Gastroesophageal sphincter (tissue), 4 donors: ENCODE results near the gene PAX3. TPM values are rescaled to one million over a fixed set of nuclear protein-coding genes. Genes with fewer than 3 reads are reported as not detected.

Source experiments
- ATAC-seq: fragments of 150-250 bp; one replicate; pipeline ENCODE4 v1.9.1; 2016; ENCODE audit warnings: mild to moderate bottlenecking, moderate library complexity
- H3K27ac ChIP-seq, 4 donors: fragments of 200-600 bp; sonication (generic) in 3 of 4; 1 replicate in 3 of 4; 2 replicates in 1 of 4; pipeline ENCODE4 v1.5.1; 2016 to 2019
- H3K27me3 ChIP-seq: fragments of 200-600 bp; sonication (generic); one replicate; pipeline ENCODE4 v1.5.1; 2019
- H3K36me3 ChIP-seq, 2 donors: fragments of 200-600 bp; sonication (generic); one replicate each; pipeline ENCODE4 v1.5.1; 2019; ENCODE audit warnings: control low read depth in 1 of 2
- H3K4me1 ChIP-seq, 3 donors: fragments of 200-600 bp; sonication (generic); 1 replicate in 2 of 3; 2 replicates in 1 of 3; pipeline ENCODE4 v1.5.1; 2016 to 2019; ENCODE audit warnings: control low read depth in 2 of 3
- H3K4me3 ChIP-seq, 2 donors: fragments of 200-600 bp; sonication (generic); one replicate each; pipeline ENCODE4 v1.5.1; 2019; ENCODE audit warnings: mild to moderate bottlenecking in 1 of 2, moderate library complexity in 1 of 2
- H3K9me3 ChIP-seq, 3 donors: fragments of 200-600 bp; sonication (generic); one replicate each; pipeline ENCODE4 v1.5.1; 2017 to 2019; ENCODE audit warnings: control low read depth in 2 of 3
- EP300 ChIP-seq: sonication (generic); formaldehyde crosslinking; IDR thresholded peaks from one replicate; pipeline ENCODE4 v1.6.1; 2017; ENCODE audit warnings: antibody characterized with exemption, mild to moderate bottlenecking
- POLR2A ChIP-seq, 2 donors: fragments of 450-650 bp; IDR thresholded peaks; one replicate each; pipeline ENCODE4 v1.6.1; 2017; ENCODE audit warnings: antibody characterized with exemption in 2 of 2, mild to moderate bottlenecking in 2 of 2, moderate library complexity in 1 of 2
- POLR2AphosphoS5 ChIP-seq: sonication (generic); formaldehyde crosslinking; IDR thresholded peaks from one replicate; pipeline ENCODE4 v1.6.1; 2017; ENCODE audit warnings: antibody characterized with exemption
- WGBS, 2 donors: methylation state at CpG; one replicate each; pipeline ENCODE4 v1.1.5; 2018; ENCODE audit warnings: low coverage in 1 of 2; 5-methylcytosine and 5-hydroxymethylcytosine counted together
- total RNA-seq, 4 donors: library from RNA; depleted of rRNA; stranded (reverse); fragments of >200 nt; gene quantifications; one replicate each; pipeline ENCODE4 v1.1.0, GENCODE V29; 2016
- TF ChIP-seq, protein P1 (sequence below), 4 experiments: fragments of 200-600 bp in 2 of 4; fragments of 450-650 bp in 2 of 4; sonication (generic) in 1 of 4; IDR thresholded peaks; one replicate each; pipeline ENCODE4 v1.5.1; 2017 to 2019; ENCODE audit warnings: antibody characterized with exemption in 4 of 4, mild to moderate bottlenecking in 2 of 4, moderate library complexity in 2 of 4

Gene PAX3
- total RNA-seq, 4 donors from 2014 or later, result 0.31 TPM; not detected in 3

DNA sequence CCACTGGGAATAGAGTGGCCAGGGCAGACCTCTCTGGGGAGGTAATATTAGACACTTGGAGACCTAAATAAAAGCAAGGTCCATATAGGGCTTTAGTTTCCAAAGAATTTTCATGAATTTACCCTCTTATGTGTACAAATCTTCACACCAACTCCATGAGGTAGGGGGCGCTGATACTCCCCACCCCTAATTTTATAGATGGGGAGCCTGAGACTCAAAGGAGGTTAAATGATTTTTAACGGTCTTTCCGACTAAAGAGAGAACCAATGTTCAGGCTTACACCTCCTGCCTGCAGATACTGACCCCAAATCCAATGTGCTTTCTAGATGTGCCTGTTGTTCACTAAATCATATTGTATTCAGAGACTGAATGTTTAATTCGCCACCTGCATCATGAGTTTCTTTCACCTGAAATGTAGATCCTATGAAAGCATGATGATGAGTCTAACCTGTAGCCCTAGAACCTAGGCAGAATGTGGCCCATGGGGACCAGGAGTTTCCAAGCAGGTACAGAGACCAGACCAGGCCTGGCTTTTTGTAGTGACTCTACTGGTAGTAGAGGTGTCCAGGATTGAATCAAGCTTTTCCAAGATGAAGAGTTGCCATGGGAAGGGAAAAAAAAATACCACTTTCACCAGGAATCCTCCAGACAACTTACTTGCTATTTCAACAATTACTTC is 16.8 kb upstream of the PAX3 start:
- Histone ChIP-seq H3K27me3 (peaks cover 93% of the 10 kb centered on the region), H3K27ac (no peak overlapping the region), H3K4me1 (peaks cover 0 to 36% (median 10%) of the 10 kb centered on the region in 3 donors), H3K9me3 (no peaks in the 10 kb centered on the region), H3K36me3 (no peaks in the 10 kb centered on the region), H3K4me3 (no peak overlapping the region)
- no peak for TF ChIP-seq POLR2A (IDR thresholded peaks at IDR 0.05)
- TF ChIP-seq POLR2AphosphoS5, result no peak
- TF ChIP-seq, protein P1, sequence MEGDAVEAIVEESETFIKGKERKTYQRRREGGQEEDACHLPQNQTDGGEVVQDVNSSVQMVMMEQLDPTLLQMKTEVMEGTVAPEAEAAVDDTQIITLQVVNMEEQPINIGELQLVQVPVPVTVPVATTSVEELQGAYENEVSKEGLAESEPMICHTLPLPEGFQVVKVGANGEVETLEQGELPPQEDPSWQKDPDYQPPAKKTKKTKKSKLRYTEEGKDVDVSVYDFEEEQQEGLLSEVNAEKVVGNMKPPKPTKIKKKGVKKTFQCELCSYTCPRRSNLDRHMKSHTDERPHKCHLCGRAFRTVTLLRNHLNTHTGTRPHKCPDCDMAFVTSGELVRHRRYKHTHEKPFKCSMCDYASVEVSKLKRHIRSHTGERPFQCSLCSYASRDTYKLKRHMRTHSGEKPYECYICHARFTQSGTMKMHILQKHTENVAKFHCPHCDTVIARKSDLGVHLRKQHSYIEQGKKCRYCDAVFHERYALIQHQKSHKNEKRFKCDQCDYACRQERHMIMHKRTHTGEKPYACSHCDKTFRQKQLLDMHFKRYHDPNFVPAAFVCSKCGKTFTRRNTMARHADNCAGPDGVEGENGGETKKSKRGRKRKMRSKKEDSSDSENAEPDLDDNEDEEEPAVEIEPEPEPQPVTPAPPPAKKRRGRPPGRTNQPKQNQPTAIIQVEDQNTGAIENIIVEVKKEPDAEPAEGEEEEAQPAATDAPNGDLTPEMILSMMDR (IDR thresholded peaks at IDR 0.05), result no peak
- no peak for TF ChIP-seq EP300
- 39 to 73% methylated on average over 3 to 4 of the region's 4 CpGs for WGBS, 2 donors
- no peak for ATAC-seq

DNA sequence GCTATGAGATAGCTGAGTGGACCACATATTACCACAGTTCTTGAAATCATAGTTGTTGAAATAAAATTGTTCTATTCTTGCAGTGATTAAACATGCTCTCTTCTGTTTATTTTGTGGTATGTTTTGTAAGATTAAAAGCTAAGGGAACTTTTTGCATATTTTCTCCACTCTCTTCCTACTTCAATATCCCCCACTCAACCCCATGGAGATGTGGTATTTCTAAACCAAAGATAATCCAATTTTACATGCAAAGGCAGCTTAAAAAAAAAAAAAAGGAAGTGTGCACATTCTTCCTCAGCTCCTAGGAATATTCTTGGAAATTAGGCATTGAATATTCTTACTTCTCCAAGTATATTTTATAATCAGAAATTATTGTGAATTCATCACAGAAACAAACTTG is 15.0 kb upstream of the PAX3 start:
- H3K27me3 ChIP-seq, result peaks cover 99% of the 10 kb centered on the region
- no peak for TF ChIP-seq EP300
- TF ChIP-seq POLR2A (IDR thresholded peaks at IDR 0.05), result no peak
- TF ChIP-seq, protein P1 (IDR thresholded peaks at IDR 0.05), result no peak
- no peak for TF ChIP-seq POLR2AphosphoS5
- no peak overlapping the region for H3K4me3 ChIP-seq
- no peak for ATAC-seq
- H3K27ac ChIP-seq, result no peak overlapping the region
- H3K9me3 ChIP-seq, result no peaks in the 10 kb centered on the region
- peaks cover 0 to 22% (median 7%) of the 10 kb centered on the region in 3 donors for H3K4me1 ChIP-seq
- H3K36me3 ChIP-seq, result no peaks in the 10 kb centered on the region

GRCh38 chr2:222311978-222312738 is 13.4 kb upstream of the PAX3 start:
- no peak overlapping the region for H3K27ac ChIP-seq
- H3K4me1 ChIP-seq, result peaks cover 0 to 18% (median 0%) of the 10 kb centered on the region in 3 donors
- peak; percentile 19 for ATAC-seq
- H3K36me3 ChIP-seq, result no peaks in the 10 kb centered on the region
- peaks cover 100% of the 10 kb centered on the region for H3K27me3 ChIP-seq
- TF ChIP-seq, protein P1 (IDR thresholded peaks at IDR 0.05), result no peak
- no peak for TF ChIP-seq POLR2AphosphoS5
- TF ChIP-seq POLR2A (IDR thresholded peaks at IDR 0.05), result no peak
- no peak for TF ChIP-seq EP300
- H3K4me3 ChIP-seq, result no peak overlapping the region
- WGBS, 2 donors, result 0 to 7% methylated on average over 1 to 12 of the region's 48 CpGs
- no peaks in the 10 kb centered on the region for H3K9me3 ChIP-seq

- TF ChIP-seq, protein P1 (IDR thresholded peaks at IDR 0.05), result no peak
- no peak for TF ChIP-seq EP300
- no peak for TF ChIP-seq POLR2A (IDR thresholded peaks at IDR 0.05)
- TF ChIP-seq POLR2AphosphoS5, result no peak
- H3K9me3 ChIP-seq, result no peaks in the 10 kb centered on the region
- no peak overlapping the region for H3K4me3 ChIP-seq
- no peak overlapping the region for H3K27ac ChIP-seq
- H3K36me3 ChIP-seq, result no peaks in the 10 kb centered on the region
- H3K4me1 ChIP-seq, result peaks cover 0 to 25% (median 4%) of the 10 kb centered on the region in 3 donors
- H3K27me3 ChIP-seq, result peaks cover 100% of the 10 kb centered on the region
- 5 to 9% methylated on average over 17 of the region's 42 CpGs for WGBS, 2 donors
- ATAC-seq, result no peak
Observed at GRCh38 chr2:222311319-222311977, 12.7 kb upstream of the PAX3 start.
